ENCODE data around the gene PPP6R2.

- TF ChIP-seq CTCF (IDR thresholded peaks at IDR 0.05) (no peak), EP300 (IDR thresholded peaks at IDR 0.05) (no peak), POLR2A (IDR thresholded peaks at IDR 0.05) (no peak)
Observed at GRCh38 chr22:50486561-50487289, 143.6 kb downstream of the PPP6R2 start, which contains the start of gene MIOX.
